Measurements from ENCODE around the gene COL18A1. TPM values are rescaled to one million over a fixed set of nuclear protein-coding genes. Genes with fewer than 3 reads are reported as not detected.
"Not testable (repeated sequence)": the region's sequence is repeated elsewhere in the genome, so short reads cannot be mapped to it uniquely, and the experiment has no call there.

COL18A1 gene
- total RNA-seq, 1 experiment from 2014 or later, result 72.9 TPM

- no peak for DNase-seq (ENCODE audit: low spot score)
Observed at GRCh38 chr21:45557616-45558043, 152.7 kb downstream of the COL18A1 start.

GRCh38 chr21:45558044-45558721, 153.2 kb downstream of the COL18A1 start:
- no peak for DNase-seq (ENCODE audit: low spot score)

- DNase-seq (ENCODE audit: low spot score), result no peak
Observed at GRCh38 chr21:45559216-45560105, 154.5 kb downstream of the COL18A1 start.

- DNase-seq (ENCODE audit: low spot score), result no peak
Observed at GRCh38 chr21:45560106-45561021, 155.4 kb downstream of the COL18A1 start.

- DNase-seq (ENCODE audit: low spot score), result not testable (repeated sequence)
Observed at GRCh38 chr21:45561241-45561640, 156.3 kb downstream of the COL18A1 start.

GRCh38 chr21:45562402-45562801, 157.4 kb downstream of the COL18A1 start:
- no peak for DNase-seq (ENCODE audit: low spot score)

- DNase-seq (ENCODE audit: low spot score), result no peak
Observed at GRCh38 chr21:45562965-45563364, 158.0 kb downstream of the COL18A1 start.

Other genes with a start within 250 kb of the COL18A1 start
- gene POFUT2, start 117.3 kb upstream of the COL18A1 start, total RNA-seq (2014; rRNA removed; shearing (Covaris generic)), result 31.0 and 31.9 TPM in 2 replicates
- 21.2 and 22.3 TPM in 2 replicates for gene SLC19A1, start 137.3 kb downstream of the COL18A1 start, total RNA-seq (2014; rRNA removed; shearing (Covaris generic))
- gene PCBP3, start 238.6 kb downstream of the COL18A1 start, total RNA-seq (2014; rRNA removed; shearing (Covaris generic)), result 0.31 TPM in 1 of 2 replicates, not detected in the other

Measured in A172 (cell line).